ENCODE data around the gene RPAP2. TPM values are rescaled to one million over a fixed set of nuclear protein-coding genes. Genes with fewer than 3 reads are reported as not detected.
A peak's percentile ranks its signal among the peaks of the same experiment; 100 is the strongest.
"Not testable (repeated sequence)": the region's sequence is repeated elsewhere in the genome, so short reads cannot be mapped to it uniquely, and the experiment has no call there.

RPAP2 gene
- total and polyA plus RNA-seq, 8 donors: 3.0 to 18.2 (median 15.3) TPM

- no peak overlapping the region for H3K4me3 ChIP-seq
- WGBS, 2 donors: 90 to 96% methylated on average over 1 of the region's 1 CpG
- ATAC-seq: no peak
These were observed 23.9 kb upstream of the RPAP2 start for GRCh38 chr1:92274939-92275338.

GRCh38 chr1:92276082-92276481 is 22.8 kb upstream of the RPAP2 start:
- H3K4me3 ChIP-seq: no peak overlapping the region
- no peak overlapping the region for H3K27ac ChIP-seq
- DNase-seq (no peak), ATAC-seq (no peak), FAIRE-seq (no peak)
- intact Hi-C loops (cut with DNase I): no loop called here
- no peaks in the 10 kb centered on the region for H3K4me1 ChIP-seq
- WGBS, 2 donors: 96 to 99% methylated on average over 3 of the region's 3 CpGs
- H3K9me3 ChIP-seq: no peaks in the 10 kb centered on the region
- no peaks in the 10 kb centered on the region for H3K27me3 ChIP-seq
- TF ChIP-seq CTCF (IDR thresholded peaks at IDR 0.05): no peak
- no peaks in the 10 kb centered on the region for H3K36me3 ChIP-seq

More at GRCh38 chr1:92274939-92275338, 23.9 kb upstream of the RPAP2 start:
- Histone ChIP-seq H3K27me3 (no peaks in the 10 kb centered on the region), H3K27ac (no peak overlapping the region), H3K4me1 (no peaks in the 10 kb centered on the region), H3K36me3 (no peaks in the 10 kb centered on the region), H3K9me3 (no peaks in the 10 kb centered on the region)
- no peak for TF ChIP-seq CTCF (IDR thresholded peaks at IDR 0.05)
- no peak for DNase-seq
- intact Hi-C loops (cut with DNase I): no loop called here
- no peak for FAIRE-seq

- H3K27ac ChIP-seq: no peak overlapping the region
- H3K4me3 ChIP-seq: no peak overlapping the region
- intact Hi-C loops (cut with DNase I): no loop called here
- no peak for TF ChIP-seq CTCF (IDR thresholded peaks at IDR 0.05)
- DNase-seq (no peak), ATAC-seq (no peak), FAIRE-seq (no peak)
- H3K27me3 ChIP-seq: no peaks in the 10 kb centered on the region
- no peaks in the 10 kb centered on the region for H3K4me1 ChIP-seq
- WGBS, 2 donors: 90 to 95% methylated on average over 4 of the region's 4 CpGs
- no peaks in the 10 kb centered on the region for H3K36me3 ChIP-seq
- no peaks in the 10 kb centered on the region for H3K9me3 ChIP-seq
These were observed 21.6 kb upstream of the RPAP2 start for GRCh38 chr1:92277105-92277723.

GRCh38 chr1:92279781-92280180 is 19.1 kb upstream of the RPAP2 start:
- H3K4me3 ChIP-seq; H3K27me3 ChIP-seq; DNase-seq; intact Hi-C loops (cut with DNase I); H3K27ac ChIP-seq; ATAC-seq; H3K36me3 ChIP-seq; H3K9me3 ChIP-seq; H3K4me1 ChIP-seq; FAIRE-seq: not testable (repeated sequence)
- 96% methylated on average over 15 of the region's 15 CpGs for WGBS, 2 donors

- H3K4me3 ChIP-seq; H3K9me3 ChIP-seq; H3K36me3 ChIP-seq; intact Hi-C loops (cut with DNase I); H3K27me3 ChIP-seq; H3K27ac ChIP-seq; DNase-seq; H3K4me1 ChIP-seq; ATAC-seq; FAIRE-seq: not testable (repeated sequence)
- 98 to 100% methylated on average over 2 of the region's 2 CpGs for WGBS, 2 donors
These were observed 17.4 kb upstream of the RPAP2 start for GRCh38 chr1:92281411-92281810.

GRCh38 chr1:92291372-92291999 is 7.4 kb upstream of the RPAP2 start:
- TF ChIP-seq CTCF (IDR thresholded peaks at IDR 0.05): peak in 3 of 4 donors; percentile 27 to 33 (median 32)
- ATAC-seq (peak in 3 of 4 donors; percentile 51 to 70 (median 69)), FAIRE-seq (peak; percentile 77)

More at GRCh38 chr1:92291372-92291999, 7.4 kb upstream of the RPAP2 start:
- intact Hi-C loops (cut with DNase I): no loop called here
- Histone ChIP-seq H3K4me1 (no peaks in the 10 kb centered on the region), H3K36me3 (no peaks in the 10 kb centered on the region), H3K27me3 (no peaks in the 10 kb centered on the region), H3K9me3 (no peaks in the 10 kb centered on the region), H3K4me3 (no peak overlapping the region), H3K27ac (no peak overlapping the region)
- DNase-seq: no peak
- WGBS, 2 donors: 11 to 16% methylated on average over 3 of the region's 3 CpGs
